Mucosa of rectum (tissue), 2 donors: ENCODE results near the gene BMP10.
A peak's percentile ranks its signal among the peaks of the same experiment; 100 is the strongest.

Experiments
- H3K27ac ChIP-seq, 2 donors: one replicate each; pipeline ENCODE4 v1.7.0; 2013; ENCODE audit warnings: inconsistent platforms in 2 of 2, low read depth in 2 of 2, low read length in 2 of 2
- H3K27me3 ChIP-seq, 2 donors: one replicate each; pipeline ENCODE4 v1.7.0; 2013; ENCODE audit warnings: low read length in 2 of 2; ENCODE audit not compliant: control insufficient read depth in 2 of 2, insufficient read depth in 2 of 2
- H3K36me3 ChIP-seq, 2 donors: one replicate each; pipeline ENCODE4 v1.7.0; 2013; ENCODE audit warnings: low read length in 2 of 2; ENCODE audit not compliant: control insufficient read depth in 2 of 2, insufficient read depth in 2 of 2
- H3K4me1 ChIP-seq, 2 donors: one replicate each; pipeline ENCODE4 v1.7.0; 2013; ENCODE audit warnings: low read length in 2 of 2, mild to moderate bottlenecking in 1 of 2; ENCODE audit not compliant: control insufficient read depth in 2 of 2, insufficient read depth in 2 of 2
- H3K4me3 ChIP-seq, 2 donors: one replicate each; pipeline ENCODE4 v1.7.0; 2013; ENCODE audit warnings: low read length in 2 of 2
- H3K9ac ChIP-seq, 2 donors: one replicate each; pipeline ENCODE4 v1.7.0; 2013; ENCODE audit warnings: low read length in 2 of 2, low read depth in 1 of 2, mild to moderate bottlenecking in 1 of 2
- H3K9me3 ChIP-seq, 2 donors: one replicate each; pipeline ENCODE4 v1.7.0; 2013; ENCODE audit warnings: low read length in 2 of 2; ENCODE audit not compliant: control insufficient read depth in 2 of 2
- donor health status: healthy.
- donor health status: Normal muscosa, but diverticular disease.

BMP10 gene

GRCh38 chr2:68837861-68838341, 33.3 kb downstream of the BMP10 start:
- Histone ChIP-seq H3K9ac (no peak overlapping the region), H3K9me3 (no peaks in the 10 kb centered on the region), H3K4me3 (no peak overlapping the region), H3K36me3 (no peaks in the 10 kb centered on the region), H3K4me1 (peaks cover 1 to 2% of the 10 kb centered on the region in 2 donors), H3K27me3 (no peaks in the 10 kb centered on the region), H3K27ac (peak overlapping the region in 1 of 2 donors; percentile 19)

DNA sequence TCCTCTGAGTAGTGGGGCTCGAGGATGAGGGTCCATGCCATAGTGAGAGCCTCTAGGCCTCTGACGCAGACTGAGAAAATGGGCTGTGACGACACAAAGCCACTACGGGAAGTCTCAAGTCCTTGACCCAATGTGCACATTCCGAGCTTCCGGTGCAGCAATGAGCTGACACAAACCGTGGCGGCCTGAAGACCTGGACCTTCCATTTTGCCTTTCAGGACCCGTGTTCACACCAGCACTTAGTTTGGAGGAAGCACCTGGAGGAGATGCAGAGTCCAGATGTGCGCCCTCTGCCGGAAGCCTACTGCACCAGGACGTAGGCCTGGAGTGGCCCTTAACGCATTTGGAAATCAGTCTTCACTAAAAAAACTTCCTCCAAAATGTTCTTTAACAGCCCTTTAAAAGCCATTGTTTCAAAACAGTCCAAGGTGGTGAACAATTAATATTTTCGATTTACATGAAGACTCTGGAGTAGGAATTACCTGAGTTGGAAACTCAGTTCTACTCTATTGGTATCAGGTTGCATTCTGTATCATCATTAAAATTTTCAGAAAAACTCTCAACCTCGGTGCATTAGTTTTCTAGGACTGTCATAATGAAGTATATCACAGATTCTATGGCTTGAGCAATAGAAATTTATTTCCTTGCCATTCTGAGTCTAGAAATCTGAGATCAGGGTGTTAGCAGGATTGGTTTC, 33.9 kb downstream of the BMP10 start:
- H3K9me3 ChIP-seq: no peaks in the 10 kb centered on the region
- H3K36me3 ChIP-seq: no peaks in the 10 kb centered on the region
- H3K4me1 ChIP-seq: peaks cover 4 to 7% of the 10 kb centered on the region in 2 donors
- H3K27ac ChIP-seq: peak overlapping the region in 1 of 2 donors; percentile 3
- no peak overlapping the region for H3K4me3 ChIP-seq
- H3K9ac ChIP-seq: peak overlapping the region in 1 of 2 donors; percentile 9
- H3K27me3 ChIP-seq: no peaks in the 10 kb centered on the region

- Histone ChIP-seq H3K9ac (no peak overlapping the region), H3K4me1 (peaks cover 12 to 13% of the 10 kb centered on the region in 2 donors), H3K27me3 (no peaks in the 10 kb centered on the region), H3K9me3 (no peaks in the 10 kb centered on the region), H3K27ac (no peak overlapping the region), H3K4me3 (no peak overlapping the region), H3K36me3 (no peaks in the 10 kb centered on the region)
Measured at GRCh38 chr2:68835621-68836020, 35.6 kb downstream of the BMP10 start.

GRCh38 chr2:68834737-68835376, 36.3 kb downstream of the BMP10 start:
- no peaks in the 10 kb centered on the region for H3K9me3 ChIP-seq
- H3K9ac ChIP-seq: no peak overlapping the region
- no peak overlapping the region for H3K4me3 ChIP-seq
- H3K4me1 ChIP-seq: peaks cover 12 to 13% of the 10 kb centered on the region in 2 donors
- H3K27me3 ChIP-seq: no peaks in the 10 kb centered on the region
- H3K27ac ChIP-seq: no peak overlapping the region
- no peaks in the 10 kb centered on the region for H3K36me3 ChIP-seq

GRCh38 chr2:68833162-68833561, 38.0 kb downstream of the BMP10 start:
- peaks cover 23 to 26% of the 10 kb centered on the region in 2 donors for H3K4me1 ChIP-seq
- no peaks in the 10 kb centered on the region for H3K36me3 ChIP-seq
- no peak overlapping the region for H3K9ac ChIP-seq
- no peaks in the 10 kb centered on the region for H3K27me3 ChIP-seq
- H3K9me3 ChIP-seq: no peaks in the 10 kb centered on the region
- H3K27ac ChIP-seq: peak overlapping the region; percentile 70 to 74
- H3K4me3 ChIP-seq: no peak overlapping the region

DNA sequence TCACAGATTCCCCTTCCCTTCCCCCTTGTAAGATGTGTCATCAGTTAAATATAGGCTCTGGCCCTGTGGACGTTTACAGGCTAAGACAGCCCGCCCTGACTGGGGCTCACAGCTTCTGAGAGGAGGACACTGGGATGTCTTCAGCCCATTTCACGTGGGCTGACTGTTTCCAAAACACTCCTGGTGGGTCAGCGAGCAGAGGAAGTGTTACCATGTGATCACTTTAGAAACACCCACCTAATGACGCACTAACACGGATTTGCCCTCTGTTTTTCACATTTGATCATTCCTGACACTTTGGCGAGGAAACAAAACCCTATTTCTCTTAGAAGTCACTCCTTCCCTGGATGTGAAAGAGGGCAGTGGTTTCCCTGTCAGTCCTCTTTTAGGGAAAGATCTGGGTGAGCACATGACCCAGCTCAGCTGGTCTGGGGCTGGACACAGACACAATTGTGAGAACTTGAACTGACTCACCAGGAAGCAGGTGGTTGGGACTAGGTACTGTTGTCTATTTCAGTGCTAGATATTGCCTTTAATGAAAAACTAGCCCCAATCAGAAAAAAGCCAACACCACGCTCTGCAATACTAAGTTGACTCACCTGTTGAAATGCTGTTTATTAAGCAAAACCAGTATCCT, 38.8 kb downstream of the BMP10 start:
- Histone ChIP-seq H3K9ac (peak overlapping the region in 1 of 2 donors; percentile 39), H3K4me1 (peaks cover 23 to 26% of the 10 kb centered on the region in 2 donors)

GRCh38 chr2:68831686-68832232, 39.4 kb downstream of the BMP10 start:
- no peaks in the 10 kb centered on the region for H3K27me3 ChIP-seq
- H3K4me3 ChIP-seq: no peak overlapping the region
- no peak overlapping the region for H3K9ac ChIP-seq
- H3K36me3 ChIP-seq: no peaks in the 10 kb centered on the region
- peaks cover 23 to 26% of the 10 kb centered on the region in 2 donors for H3K4me1 ChIP-seq
- H3K9me3 ChIP-seq: no peaks in the 10 kb centered on the region
- peak overlapping the region; percentile 70 to 74 for H3K27ac ChIP-seq

More for the DNA sequence above, 38.8 kb downstream of the BMP10 start:
- peak overlapping the region in 1 of 2 donors; percentile 8 for H3K4me3 ChIP-seq
- peak overlapping the region; percentile 70 to 74 for H3K27ac ChIP-seq
- H3K36me3 ChIP-seq: no peaks in the 10 kb centered on the region
- no peaks in the 10 kb centered on the region for H3K27me3 ChIP-seq
- H3K9me3 ChIP-seq: no peaks in the 10 kb centered on the region

DNA sequence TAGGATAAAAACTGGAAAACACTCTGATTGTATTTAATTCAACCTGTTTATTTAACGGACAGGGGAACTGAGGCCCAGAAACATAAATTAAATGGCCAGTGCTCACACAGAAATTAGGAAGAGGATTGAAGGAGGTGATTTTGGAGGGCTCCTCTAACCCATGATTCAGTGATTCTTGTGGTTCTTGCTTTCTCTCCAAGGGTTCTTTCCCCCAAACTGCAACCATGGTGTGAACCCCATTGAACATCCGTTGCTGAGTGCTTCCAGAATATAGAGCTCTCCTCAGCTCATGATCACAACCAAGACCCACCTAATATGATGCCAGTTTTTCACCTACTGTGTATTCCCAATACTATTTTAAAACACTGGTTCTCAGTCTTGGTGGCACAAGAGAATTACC, 41.4 kb downstream of the BMP10 start:
- peak overlapping the region in 1 of 2 donors; percentile 28 for H3K4me3 ChIP-seq
- H3K27ac ChIP-seq: peak overlapping the region; percentile 75
- no peaks in the 10 kb centered on the region for H3K36me3 ChIP-seq
- peaks cover 21 to 26% of the 10 kb centered on the region in 2 donors for H3K4me1 ChIP-seq
- H3K27me3 ChIP-seq: no peaks in the 10 kb centered on the region
- no peak overlapping the region for H3K9ac ChIP-seq
- no peaks in the 10 kb centered on the region for H3K9me3 ChIP-seq

GRCh38 chr2:68828887-68829708, 42.1 kb downstream of the BMP10 start:
- Histone ChIP-seq H3K36me3 (no peaks in the 10 kb centered on the region), H3K9me3 (no peaks in the 10 kb centered on the region), H3K4me3 (peak overlapping the region; percentile 10 to 20), H3K27me3 (no peaks in the 10 kb centered on the region), H3K4me1 (peaks cover 21 to 26% of the 10 kb centered on the region in 2 donors), H3K9ac (peak overlapping the region in 1 of 2 donors; percentile 26), H3K27ac (peak overlapping the region; percentile 75)
